ENCODE results near the gene LRRC73.
A peak's percentile ranks its signal among the peaks of the same experiment; 100 is the strongest.
"Not testable (repeated sequence)": the region's sequence is repeated elsewhere in the genome, so short reads cannot be mapped to it uniquely, and the experiment has no call there.

Gene LRRC73

DNA sequence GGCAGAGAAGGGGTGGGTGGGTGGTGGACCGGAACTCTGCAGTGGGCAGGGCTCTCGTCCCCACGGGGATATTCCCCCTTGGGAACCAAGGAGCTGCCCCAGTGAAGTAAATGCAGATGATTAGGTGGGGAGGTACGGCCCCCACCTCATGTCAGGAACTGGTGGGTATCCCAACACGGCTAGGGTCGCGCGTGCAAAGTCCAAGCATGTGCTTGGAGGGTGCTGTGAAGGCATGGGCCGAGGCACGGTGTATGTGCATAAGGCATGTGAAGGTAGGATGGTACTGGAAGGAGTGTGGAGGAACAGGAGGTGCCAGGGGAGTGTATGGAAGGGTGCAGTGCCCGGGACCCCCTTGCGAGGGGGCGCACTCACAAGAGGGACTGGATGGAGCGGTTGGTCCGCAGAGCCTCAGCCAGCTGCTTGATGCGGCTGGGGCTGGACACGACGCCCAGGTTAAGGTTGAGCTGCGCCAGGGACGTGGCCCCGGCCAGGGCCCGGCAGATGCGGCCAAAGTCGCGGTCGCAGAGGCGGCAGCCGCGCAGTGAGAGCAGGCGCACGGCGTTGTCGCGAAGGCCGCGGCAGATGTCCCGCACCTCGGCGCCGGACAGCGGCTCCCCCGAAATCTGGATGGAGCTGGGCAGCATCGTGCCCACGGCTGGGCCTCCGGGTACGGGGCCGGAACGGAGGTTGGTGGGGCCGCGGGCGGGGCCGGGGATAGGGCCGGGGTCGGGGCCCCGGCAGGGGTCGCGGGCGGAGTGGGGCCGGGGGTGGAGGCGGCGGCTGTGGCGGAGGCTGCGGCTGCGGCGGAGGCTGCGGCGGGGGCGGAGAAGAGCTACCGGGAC, 783 bp downstream of the LRRC73 start:
- DNase-seq: peak in 2 of 3 donors; percentile 14 to 32

DNA sequence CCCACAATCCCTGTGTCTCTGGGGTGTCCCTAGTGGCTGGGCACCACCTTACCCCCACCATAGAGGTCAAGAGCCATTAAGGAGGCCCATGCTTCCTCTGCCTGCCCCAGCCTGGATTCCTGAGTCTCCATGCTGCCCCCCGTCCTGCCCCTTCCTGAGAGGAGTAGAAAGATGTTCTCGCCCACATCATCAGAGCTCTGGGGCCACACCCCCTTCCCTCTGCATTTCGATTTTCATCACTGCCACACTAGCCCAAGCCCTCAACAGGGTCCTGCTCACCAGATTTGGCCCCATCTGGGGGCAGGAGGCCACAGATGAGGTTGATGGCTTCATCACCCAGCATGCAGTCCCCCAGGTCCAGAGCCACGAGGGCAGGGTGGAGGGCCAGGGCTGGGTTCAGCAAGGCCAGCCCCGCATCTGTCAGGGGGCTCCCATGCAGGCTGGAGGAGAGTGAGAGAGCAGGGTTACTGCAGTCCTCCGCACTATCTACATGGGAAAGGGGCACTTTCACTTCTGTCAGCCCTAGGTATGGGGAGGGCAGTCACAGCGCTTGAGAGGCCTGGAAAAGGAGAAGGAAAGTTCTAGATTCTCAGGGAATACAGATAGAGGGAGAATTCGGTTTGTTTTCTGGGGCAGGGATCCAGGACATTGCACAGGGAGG, 1.5 kb downstream of the LRRC73 start:
- DNase-seq: no peak

DNA sequence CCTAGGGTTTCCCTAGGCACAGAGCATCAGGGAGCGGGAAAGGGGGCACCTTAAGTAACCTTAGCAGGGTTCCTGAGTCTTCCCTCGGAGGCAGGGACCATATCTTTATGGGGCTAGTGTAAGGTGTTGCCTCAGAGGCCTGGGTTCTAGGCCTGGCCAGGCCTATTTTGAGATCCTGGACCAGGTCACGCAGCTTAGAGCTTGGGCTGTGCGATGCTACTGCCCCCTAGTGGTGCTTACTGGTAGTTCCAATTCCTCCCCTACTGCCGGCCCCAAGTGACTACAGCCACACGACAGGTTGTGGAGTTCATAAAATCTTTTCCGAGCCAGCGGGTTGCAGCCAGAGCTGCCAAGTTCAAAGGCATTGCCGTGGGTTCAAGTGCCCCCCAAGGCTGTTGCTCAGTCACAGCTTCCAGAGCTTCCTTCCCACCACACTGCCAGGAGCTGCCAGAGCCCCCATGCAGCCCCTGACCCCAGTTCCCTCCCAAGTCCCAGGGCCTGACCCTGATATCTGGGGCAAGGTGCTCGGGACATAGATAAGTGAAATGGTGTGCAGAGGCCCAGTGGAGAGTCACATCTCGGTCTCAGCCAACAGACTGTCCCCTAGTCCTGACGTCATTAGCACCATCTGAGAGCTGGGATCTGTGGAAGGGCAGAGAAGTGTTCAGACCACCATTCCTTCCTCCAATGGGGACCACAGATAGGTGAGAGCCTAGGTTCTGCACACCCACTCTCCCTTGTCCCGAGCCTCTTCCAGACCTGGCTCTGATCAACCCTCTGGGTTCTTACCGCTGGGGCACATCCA, 3.3 kb downstream of the LRRC73 start:
- DNase-seq: peak; percentile 83 to 90 (median 89)

DNA sequence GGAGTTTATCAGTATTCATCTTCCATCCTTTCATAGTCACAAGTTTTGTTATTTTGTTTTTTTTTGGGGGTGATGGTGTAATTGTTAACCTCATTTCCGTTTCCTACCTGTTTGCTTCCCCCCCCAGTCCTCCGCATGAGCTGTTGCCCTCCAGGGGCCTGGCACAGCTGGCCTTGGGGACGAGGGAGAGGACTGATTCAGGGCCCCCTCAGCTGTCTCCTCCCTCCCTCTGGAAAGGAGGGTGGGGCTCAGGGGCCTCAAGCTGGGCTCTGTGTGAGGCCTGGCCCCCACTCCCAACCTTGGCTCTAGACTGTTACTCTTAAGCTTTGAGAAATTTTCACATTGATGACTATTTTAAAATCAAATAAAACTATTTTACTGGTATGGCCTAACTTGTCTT, 4.0 kb downstream of the LRRC73 start:
- no peak for DNase-seq

DNA sequence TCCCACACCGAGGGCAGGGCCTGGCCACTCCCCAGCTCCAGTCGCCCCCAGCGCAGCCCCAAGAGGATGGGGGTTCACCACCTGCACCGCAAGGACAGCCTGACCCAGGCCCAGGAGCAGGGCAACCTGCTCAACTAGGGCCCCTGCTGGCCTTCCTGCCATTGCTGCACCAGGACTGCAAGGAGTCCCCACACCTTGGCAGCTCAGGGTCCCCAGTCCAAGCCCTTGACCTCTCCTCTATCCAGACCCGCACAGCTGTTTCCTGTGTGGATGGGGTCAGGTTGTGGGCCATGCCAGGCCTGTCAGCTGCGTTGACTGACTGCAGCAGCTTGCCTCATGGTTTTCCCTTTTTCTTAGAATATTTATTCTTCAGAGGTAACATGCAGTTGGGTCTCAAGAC, 4.4 kb downstream of the LRRC73 start:
- no peak for DNase-seq

DNA sequence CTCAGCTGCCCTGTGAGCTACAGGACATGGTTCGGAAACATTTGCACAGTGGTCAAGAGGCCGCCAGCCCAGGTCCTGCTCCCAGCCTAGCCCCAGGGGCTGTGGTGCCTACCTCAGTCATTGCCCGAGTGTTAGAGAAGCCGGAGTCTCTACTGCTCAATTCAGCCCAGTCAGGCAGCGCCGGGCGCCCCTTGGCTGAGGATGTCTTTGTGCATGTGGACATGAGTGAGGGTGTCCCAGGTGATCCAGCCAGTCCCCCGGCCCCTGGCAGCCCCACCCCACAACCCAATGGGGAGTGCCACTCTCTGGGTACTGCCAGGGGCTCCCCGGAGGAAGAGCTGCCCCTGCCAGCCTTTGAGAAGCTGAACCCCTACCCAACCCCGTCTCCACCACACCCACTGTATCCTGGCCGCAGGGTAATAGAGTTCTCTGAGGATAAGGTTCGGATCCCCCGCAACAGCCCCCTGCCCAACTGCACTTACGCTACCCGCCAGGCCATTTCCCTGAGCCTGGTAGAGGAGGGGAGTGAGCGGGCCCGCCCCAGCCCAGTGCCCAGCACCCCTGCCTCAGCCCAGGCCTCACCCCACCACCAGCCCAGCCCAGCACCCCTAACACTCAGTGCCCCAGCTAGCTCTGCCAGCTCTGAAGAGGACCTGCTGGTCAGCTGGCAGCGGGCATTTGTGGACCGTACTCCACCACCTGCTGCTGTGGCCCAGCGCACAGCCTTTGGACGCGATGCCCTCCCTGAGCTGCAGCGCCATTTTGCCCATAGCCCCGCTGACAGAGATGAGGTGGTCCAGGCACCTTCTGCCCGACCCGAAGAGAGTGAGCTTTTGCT, 5.2 kb downstream of the LRRC73 start:
- DNase-seq: no peak

DNA sequence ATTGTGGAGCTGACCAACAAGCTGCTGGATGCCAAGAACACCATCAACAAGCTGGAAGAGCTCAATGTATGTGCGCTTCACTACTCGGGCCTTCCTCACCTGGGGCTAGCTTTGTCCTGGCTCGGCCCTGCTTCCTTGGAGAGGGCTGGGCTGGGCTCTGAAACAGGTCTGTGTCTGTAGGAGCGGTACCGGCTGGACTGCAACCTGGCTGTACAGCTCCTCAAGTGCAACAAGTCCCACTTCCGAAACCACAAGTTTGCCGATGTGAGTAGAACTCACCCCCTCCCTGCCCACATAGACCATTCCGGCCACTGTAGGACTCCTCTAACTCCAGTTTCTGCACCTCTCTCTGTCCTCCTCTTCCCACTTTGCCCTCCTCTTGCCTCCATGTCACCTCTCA, 6.7 kb downstream of the LRRC73 start:
- no peak for DNase-seq

DNA sequence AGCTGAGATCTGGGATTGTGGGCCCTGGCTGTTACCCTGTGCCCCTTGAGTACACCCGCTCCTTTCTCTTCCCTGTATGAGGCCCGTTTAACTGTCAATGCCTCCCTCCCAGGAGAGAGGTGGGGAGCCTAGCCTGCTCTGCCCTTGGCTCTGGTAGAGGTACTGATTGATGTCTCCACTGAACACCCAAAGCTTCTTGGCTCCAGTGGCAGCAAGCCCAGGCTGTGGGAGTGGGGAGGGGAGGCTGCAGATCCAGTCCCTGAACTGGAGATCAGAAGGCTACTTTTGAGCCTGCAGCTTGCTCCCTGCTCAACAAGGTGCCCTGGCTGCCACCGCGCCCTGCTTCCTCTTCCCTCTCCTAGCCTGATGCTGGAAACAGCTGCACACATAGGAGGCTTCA, 7.5 kb downstream of the LRRC73 start:
- no peak for DNase-seq

DNA sequence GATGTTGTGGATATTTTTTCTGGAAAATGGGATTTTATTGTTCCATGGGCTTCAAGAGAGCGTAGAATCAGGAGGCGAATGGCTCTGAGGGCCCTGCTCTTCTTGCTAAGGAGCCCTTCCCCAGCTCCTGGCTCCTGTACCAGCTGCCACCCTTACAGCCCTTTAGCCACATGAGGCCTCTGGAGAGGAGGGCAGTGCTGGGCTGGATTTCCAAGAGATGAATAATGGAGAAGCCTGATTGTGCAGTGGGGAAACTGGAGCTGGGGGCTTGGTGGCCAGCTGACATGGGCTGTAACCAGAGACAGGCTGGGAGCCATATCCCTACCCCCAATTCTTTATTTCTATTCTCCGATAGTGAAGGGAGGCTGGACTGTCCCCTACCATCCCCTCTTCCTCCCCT, 9.2 kb downstream of the LRRC73 start:
- DNase-seq: no peak

DNA sequence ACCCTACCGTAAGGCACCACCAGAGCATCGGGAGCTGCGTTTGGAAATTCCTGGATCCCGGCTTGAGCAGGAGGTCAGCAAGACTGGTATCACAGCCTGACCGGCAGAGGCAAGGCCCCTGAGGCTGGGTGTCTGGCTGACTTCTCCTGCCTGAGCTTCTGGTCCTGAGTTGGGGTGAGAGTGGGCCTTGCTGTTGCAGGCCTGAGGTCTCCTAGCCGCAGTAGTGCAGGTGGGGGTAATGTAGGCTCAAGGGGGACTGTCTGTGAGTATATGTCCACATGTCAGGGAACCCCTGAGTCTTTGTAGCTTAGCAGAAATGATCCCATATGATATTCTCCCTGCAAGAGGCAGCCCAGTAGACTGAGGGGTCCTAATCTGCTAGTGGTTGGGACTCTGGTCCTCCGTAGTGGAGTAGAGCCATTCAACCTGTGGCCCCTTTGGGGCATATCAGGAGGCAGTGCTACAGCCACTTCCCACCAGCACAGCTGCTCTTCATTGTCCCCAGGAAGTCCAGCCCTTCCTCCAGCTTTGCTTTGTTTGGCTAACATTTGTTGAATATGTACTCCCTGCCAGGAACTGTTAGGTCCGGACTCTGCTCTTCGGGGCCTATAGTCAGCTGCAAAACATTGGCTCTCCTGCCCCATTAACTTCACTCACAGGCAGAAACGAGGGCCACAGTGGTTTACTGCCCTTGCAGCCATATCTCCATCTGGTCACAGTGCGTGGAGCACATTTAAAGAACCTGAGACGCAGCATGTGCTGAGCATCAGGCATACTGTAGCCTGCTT, 10.9 kb downstream of the LRRC73 start:
- DNase-seq: no peak

DNA sequence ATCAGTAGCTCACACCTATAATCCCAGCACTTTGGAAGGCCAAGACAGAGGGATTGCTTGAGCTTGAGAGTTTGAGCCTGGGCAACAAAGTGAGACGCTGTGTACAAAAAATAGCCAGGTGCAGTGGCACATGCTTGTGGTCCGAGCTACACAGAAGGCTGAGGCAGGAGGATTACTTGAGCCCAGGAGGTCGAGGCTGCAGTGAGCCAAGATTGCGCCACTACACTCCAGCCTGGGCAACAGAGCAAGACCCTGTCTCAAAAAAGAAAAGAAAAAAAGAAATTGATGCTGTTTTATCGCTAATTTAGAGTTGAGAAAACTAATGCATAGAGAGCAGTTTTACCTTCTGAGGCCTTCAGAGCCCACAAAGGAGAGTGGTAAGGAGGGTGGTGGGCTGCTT, 11.9 kb downstream of the LRRC73 start:
- not testable (repeated sequence) for DNase-seq

DNA sequence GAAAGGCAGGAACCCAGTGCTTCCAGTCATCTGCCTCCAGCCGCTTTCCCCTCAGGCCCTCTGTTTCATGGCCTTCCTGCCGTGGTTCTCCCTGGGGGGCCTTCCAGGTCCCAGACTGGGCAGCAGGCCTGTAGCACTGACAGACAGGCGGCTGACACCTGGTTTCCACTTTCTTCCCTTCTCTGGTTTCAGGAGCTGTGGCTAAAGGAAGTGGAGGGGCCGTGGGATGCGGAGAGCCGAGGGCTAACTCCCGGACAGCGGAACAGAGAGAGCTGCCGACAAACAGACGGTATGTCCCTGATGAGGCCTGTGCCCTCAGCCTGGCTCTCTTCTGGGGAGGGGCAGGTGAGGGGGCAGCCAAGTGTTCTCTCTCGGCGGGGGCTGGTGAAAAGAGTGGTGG, 12.5 kb downstream of the LRRC73 start:
- DNase-seq: no peak

DNA sequence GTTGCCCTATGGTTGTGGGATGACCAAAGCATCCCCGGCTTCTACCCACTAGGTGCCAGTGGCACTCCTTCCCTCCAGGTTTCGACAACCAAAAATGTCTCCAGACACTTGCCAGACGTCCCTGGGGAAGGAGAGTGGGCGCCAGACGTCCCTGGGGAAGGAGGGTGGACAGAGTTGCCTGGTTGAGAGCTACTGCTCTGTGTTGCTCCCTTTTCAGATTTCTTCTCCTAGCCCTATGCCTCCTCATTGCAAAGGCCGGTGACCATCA, 13.1 kb downstream of the LRRC73 start:
- DNase-seq: no peak

DNA sequence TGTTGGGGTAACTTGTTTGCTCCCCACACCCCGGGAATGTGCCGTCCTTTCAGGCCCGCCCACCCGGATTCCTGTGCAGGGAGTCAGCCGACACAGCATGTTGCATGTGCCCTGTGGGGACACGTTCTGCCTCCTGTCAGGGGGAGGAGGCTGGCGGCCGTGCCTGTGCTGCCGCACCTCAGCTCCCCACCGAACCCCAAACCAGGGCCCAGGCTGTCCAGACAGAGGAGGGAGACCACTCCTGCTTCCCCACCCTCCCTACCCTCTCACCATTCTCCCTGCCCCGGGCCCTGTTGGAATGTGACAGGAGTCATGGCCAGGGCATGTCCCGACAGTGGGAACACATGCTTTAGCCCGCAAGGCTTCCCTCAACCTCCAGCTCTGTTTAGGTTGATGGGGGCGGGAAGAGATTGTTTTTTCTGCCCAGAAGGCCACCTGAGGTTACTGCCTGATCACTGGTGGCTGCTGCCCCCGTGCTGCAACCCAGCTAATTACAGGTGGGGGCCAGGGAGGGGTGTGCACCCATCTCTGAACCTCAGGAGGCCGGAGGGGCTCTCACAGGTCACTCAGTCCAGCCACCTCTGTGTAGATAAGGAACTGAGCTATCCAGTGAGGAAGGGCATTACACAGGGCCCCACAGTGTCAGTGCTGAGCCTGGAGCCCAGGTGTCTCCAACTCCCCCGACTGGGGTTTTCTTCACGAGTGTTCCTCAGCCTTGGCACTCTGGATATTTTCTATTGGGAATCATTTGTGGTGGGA, 13.6 kb downstream of the LRRC73 start:
- no peak for DNase-seq

DNA sequence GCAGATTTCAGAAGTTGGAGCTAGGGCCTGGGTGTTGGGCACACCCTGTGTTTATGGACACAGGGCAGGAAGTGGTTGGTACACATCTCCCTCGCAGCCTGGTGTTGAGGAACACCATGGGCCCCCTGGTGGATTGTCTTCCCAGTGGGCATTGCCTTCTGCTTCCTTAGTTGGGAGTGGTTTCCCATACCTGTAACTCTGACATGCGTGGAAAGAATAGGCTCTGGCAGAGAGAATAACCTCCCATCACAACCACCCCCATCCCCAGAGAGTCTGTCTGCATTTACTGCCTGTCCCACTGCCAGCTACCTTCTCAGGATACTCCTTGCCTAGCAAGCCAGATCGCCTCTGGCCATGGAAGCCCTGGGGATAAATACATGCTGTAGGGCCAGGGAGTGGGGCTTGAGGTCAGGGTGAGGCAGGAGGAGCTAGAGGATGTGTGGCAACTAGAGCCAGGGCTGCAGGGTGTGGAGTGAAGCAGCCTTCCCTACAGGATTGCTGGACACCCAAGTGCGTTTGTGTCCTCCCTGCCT, 14.7 kb downstream of the LRRC73 start:
- peak in 1 of 3 donors; percentile 37 for DNase-seq

DNA sequence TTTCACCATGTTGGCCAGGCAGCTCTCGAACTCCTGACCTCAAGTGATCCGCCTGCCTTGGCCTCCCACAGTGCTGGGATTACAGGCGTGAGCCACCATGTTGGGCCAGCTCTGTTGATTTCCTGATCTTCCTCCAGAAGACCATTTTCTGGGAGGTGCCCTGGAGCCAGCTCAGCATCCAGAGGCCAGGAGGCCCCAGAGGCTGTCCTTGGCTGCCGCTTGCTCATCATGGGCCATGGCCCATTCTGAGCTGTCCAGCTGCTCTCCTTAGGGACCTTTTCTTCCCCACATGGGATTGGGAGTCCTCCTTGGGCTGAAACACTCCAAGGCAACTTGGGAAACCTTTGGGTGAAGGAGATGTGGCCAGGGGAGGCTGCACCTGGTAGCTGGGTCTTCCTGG, 15.4 kb downstream of the LRRC73 start:
- no peak for DNase-seq

DNA sequence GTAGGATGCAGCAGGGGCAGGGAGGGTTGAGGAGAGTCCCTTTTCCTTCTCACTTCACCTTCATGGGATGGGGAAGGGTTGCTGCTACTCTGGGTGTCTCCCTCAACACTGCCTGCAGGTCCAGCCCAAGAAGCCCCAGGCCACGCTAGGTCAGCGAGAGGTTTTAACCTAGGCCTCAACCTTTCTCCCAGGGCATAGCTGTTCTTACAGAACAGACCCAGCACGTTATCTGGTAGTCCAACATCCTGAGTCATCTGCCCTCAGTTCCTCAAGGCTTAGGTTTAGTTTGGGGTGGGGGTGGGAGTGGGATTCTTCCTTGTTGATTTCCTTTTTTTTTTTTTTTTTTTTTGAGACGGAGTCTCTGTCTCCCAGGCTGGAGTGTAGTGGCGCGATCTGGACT, 15.8 kb downstream of the LRRC73 start:
- no peak for DNase-seq

DNA sequence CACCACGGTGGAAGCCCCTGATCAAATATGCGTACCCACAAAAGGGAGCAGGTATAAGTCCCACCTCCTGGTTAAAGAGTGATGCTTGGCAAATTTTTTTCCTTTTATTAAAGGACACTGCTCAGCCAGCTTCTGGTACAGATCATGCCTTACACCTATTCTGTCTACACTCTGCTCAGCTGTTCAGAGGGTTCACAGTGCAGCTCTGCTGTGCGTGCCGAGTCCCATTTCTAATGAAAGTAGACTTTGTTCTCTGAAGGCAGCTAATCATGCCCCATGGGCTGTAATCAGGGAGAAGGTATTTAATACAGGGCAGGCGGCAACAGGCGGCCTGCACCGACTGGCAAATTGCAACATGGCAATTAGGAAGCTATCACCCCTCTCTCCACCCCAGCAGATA, 16.3 kb downstream of the LRRC73 start:
- no peak for DNase-seq

DNA sequence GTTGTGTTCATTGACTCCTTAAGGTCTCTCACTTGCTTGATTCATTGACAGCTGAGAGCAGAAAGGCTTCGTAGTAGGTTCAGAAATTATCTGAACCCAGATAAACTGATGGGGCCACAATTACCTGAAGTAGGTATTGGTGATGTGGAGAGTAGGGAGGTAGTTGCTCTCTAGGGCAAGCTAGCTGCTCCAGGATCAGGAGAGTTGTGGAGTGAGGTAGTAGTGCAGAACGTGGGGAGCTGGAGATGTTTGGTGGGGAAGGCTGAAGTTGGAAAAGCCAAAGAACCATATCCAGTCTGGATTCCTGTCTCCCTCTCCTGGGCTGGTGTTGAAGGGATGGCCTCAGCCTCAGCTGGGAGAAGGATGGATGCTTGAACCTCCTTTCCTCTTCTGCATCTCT, 16.9 kb downstream of the LRRC73 start:
- DNase-seq: no peak

DNA sequence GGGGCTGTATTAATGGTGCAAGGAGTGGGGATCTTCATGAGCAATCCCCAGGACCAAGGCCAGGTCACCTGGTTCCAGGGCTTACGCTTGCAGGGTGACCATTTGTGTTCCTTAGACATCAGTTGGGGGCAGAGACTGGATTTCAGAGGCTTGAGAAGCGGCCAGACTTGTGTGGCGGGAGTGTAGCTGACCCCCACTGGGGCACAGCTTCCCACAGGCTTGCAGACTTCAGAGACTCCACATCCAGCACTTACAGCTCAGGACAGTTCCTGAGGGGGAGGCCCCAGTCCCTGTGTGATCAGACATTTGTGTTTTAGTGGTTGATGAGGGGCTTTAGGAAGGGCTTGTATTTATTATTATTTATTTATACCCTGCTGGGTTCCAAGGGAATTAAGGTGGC, 17.5 kb downstream of the LRRC73 start:
- no peak for DNase-seq

Data from suppressor macrophage treated with lipopolysaccharide for 1 hour (primary cell).